ENCODE measurements around the gene CEP152. TPM values are rescaled to one million over a fixed set of nuclear protein-coding genes. Genes with fewer than 3 reads are reported as not detected.
"Not testable (repeated sequence)": the region's sequence is repeated elsewhere in the genome, so short reads cannot be mapped to it uniquely, and the experiment has no call there.

The CEP152 gene
- total RNA-seq, 1 donor from 2014 or later, result 4.2 TPM

DNA sequence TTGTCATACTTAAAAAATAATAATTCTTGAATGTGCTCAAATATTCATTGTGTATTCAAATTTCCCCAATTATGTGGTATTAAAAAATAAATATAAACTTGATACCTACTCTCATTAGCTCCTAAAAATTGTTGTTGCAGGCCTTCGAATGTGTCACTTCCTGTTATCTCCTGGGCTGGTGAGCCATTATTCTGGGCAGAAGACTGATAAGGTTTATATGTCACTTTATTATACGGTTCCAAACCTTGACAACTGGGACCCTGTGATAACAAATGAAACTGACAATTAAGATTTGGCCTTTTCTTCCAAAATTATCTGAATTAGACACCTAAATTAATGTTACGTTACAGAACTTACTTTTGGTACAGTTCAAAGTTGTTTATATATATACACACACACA lies 15.0 kb downstream of the CEP152 start:
- peaks cover 10% of the 10 kb centered on the region for H3K4me1 Mint-ChIP-seq (ENCODE audit: low read depth, unreplicated experiment)
- no peaks in the 10 kb centered on the region for H3K36me3 Mint-ChIP-seq (ENCODE audit: low read depth, unreplicated experiment)
- Histone ChIP-seq H3K27ac (ENCODE audit: low read depth, low read length) (no peak overlapping the region), H3K36me3 (ENCODE audit: insufficient read depth, low read length) (no peaks in the 10 kb centered on the region), H3K79me2 (ENCODE audit: insufficient read depth, low read length) (peaks cover 13% of the 10 kb centered on the region), H3K4me3 (ENCODE audit: insufficient read depth, low read depth, low read length) (no peak overlapping the region), H3K27me3 (ENCODE audit: insufficient read depth, low read length) (no peaks in the 10 kb centered on the region), H3K4me2 (ENCODE audit: low read length) (no peak overlapping the region), H4K20me1 (ENCODE audit: insufficient read depth, low read length) (no peaks in the 10 kb centered on the region), H3K9me3 (ENCODE audit: insufficient read depth, low read depth, low read length) (no peaks in the 10 kb centered on the region), H2AFZ (ENCODE audit: low read depth, low read length) (no peak overlapping the region), H3K9ac (ENCODE audit: low read length) (no peak overlapping the region), H3K4me1 (ENCODE audit: insufficient read depth, low read length) (peaks cover 8% of the 10 kb centered on the region)
- no peak for DNase-seq (ENCODE audit: low read depth)
- TF ChIP-seq, protein P1, sequence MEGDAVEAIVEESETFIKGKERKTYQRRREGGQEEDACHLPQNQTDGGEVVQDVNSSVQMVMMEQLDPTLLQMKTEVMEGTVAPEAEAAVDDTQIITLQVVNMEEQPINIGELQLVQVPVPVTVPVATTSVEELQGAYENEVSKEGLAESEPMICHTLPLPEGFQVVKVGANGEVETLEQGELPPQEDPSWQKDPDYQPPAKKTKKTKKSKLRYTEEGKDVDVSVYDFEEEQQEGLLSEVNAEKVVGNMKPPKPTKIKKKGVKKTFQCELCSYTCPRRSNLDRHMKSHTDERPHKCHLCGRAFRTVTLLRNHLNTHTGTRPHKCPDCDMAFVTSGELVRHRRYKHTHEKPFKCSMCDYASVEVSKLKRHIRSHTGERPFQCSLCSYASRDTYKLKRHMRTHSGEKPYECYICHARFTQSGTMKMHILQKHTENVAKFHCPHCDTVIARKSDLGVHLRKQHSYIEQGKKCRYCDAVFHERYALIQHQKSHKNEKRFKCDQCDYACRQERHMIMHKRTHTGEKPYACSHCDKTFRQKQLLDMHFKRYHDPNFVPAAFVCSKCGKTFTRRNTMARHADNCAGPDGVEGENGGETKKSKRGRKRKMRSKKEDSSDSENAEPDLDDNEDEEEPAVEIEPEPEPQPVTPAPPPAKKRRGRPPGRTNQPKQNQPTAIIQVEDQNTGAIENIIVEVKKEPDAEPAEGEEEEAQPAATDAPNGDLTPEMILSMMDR (IDR thresholded peaks at IDR 0.05; ENCODE audit: insufficient read depth, low read depth, low read length), result no peak
- TF ChIP-seq EZH2 (IDR thresholded peaks at IDR 0.05; ENCODE audit: insufficient read depth, low read length), result no peak
- H3K4me3 Mint-ChIP-seq (ENCODE audit: unreplicated experiment), result no peak overlapping the region
- no peaks in the 10 kb centered on the region for H3K27me3 Mint-ChIP-seq (ENCODE audit: low read depth, unreplicated experiment)
- no peak overlapping the region for H3K27ac Mint-ChIP-seq (ENCODE audit: unreplicated experiment)
- FAIRE-seq, result no peak
- H3K9me3 Mint-ChIP-seq (ENCODE audit: unreplicated experiment), result no peaks in the 10 kb centered on the region

- FAIRE-seq (no peak), DNase-seq (ENCODE audit: low read depth) (no peak)
- Mint-ChIP-seq H3K4me3 (ENCODE audit: unreplicated experiment) (peak overlapping the region; percentile 9), H3K27ac (ENCODE audit: unreplicated experiment) (peak overlapping the region; percentile 88), H3K36me3 (ENCODE audit: low read depth, unreplicated experiment) (no peaks in the 10 kb centered on the region), H3K27me3 (ENCODE audit: low read depth, unreplicated experiment) (no peaks in the 10 kb centered on the region), H3K4me1 (ENCODE audit: low read depth, unreplicated experiment) (peaks cover 8% of the 10 kb centered on the region), H3K9me3 (ENCODE audit: unreplicated experiment) (no peaks in the 10 kb centered on the region)
- Histone ChIP-seq H3K4me3 (ENCODE audit: insufficient read depth, low read depth, low read length) (no peak overlapping the region), H3K4me2 (ENCODE audit: low read length) (peak overlapping the region; percentile 34), H3K36me3 (ENCODE audit: insufficient read depth, low read length) (no peaks in the 10 kb centered on the region), H3K9me3 (ENCODE audit: insufficient read depth, low read depth, low read length) (no peaks in the 10 kb centered on the region), H3K79me2 (ENCODE audit: insufficient read depth, low read length) (peaks cover 10% of the 10 kb centered on the region), H2AFZ (ENCODE audit: low read depth, low read length) (no peak overlapping the region), H3K9ac (ENCODE audit: low read length) (no peak overlapping the region), H4K20me1 (ENCODE audit: insufficient read depth, low read length) (no peaks in the 10 kb centered on the region), H3K4me1 (ENCODE audit: insufficient read depth, low read length) (peaks cover 8% of the 10 kb centered on the region), H3K27me3 (ENCODE audit: insufficient read depth, low read length) (no peaks in the 10 kb centered on the region), H3K27ac (ENCODE audit: low read depth, low read length) (no peak overlapping the region)
- TF ChIP-seq EZH2 (IDR thresholded peaks at IDR 0.05; ENCODE audit: insufficient read depth, low read length), result no peak
- TF ChIP-seq, protein P1 (IDR thresholded peaks at IDR 0.05; ENCODE audit: insufficient read depth, low read depth, low read length), result no peak
Observed at GRCh38 chr15:48794697-48795134, 16.2 kb downstream of the CEP152 start.

- FAIRE-seq, result no peak
- Histone ChIP-seq H3K36me3 (ENCODE audit: insufficient read depth, low read length) (no peaks in the 10 kb centered on the region), H3K4me3 (ENCODE audit: insufficient read depth, low read depth, low read length) (no peak overlapping the region), H3K9ac (ENCODE audit: low read length) (no peak overlapping the region), H3K27me3 (ENCODE audit: insufficient read depth, low read length) (no peaks in the 10 kb centered on the region), H3K4me1 (ENCODE audit: insufficient read depth, low read length) (peaks cover 8% of the 10 kb centered on the region), H3K9me3 (ENCODE audit: insufficient read depth, low read depth, low read length) (no peaks in the 10 kb centered on the region), H2AFZ (ENCODE audit: low read depth, low read length) (no peak overlapping the region), H3K79me2 (ENCODE audit: insufficient read depth, low read length) (no peaks in the 10 kb centered on the region), H3K27ac (ENCODE audit: low read depth, low read length) (no peak overlapping the region), H3K4me2 (ENCODE audit: low read length) (no peak overlapping the region), H4K20me1 (ENCODE audit: insufficient read depth, low read length) (no peaks in the 10 kb centered on the region)
- DNase-seq (ENCODE audit: low read depth), result no peak
- TF ChIP-seq, protein P1 (IDR thresholded peaks at IDR 0.05; ENCODE audit: insufficient read depth, low read depth, low read length), result no peak
- TF ChIP-seq EZH2 (IDR thresholded peaks at IDR 0.05; ENCODE audit: insufficient read depth, low read length), result no peak
- peaks cover 8% of the 10 kb centered on the region for H3K4me1 Mint-ChIP-seq (ENCODE audit: low read depth, unreplicated experiment)
- H3K36me3 Mint-ChIP-seq (ENCODE audit: low read depth, unreplicated experiment), result peaks cover 1% of the 10 kb centered on the region
- H3K9me3 Mint-ChIP-seq (ENCODE audit: unreplicated experiment), result no peaks in the 10 kb centered on the region
- H3K27me3 Mint-ChIP-seq (ENCODE audit: low read depth, unreplicated experiment), result no peaks in the 10 kb centered on the region
- no peak overlapping the region for H3K27ac Mint-ChIP-seq (ENCODE audit: unreplicated experiment)
- H3K4me3 Mint-ChIP-seq (ENCODE audit: unreplicated experiment), result no peak overlapping the region
Observed at GRCh38 chr15:48792408-48792807, 18.5 kb downstream of the CEP152 start.

GRCh38 chr15:48790466-48791115 lies 20.3 kb downstream of the CEP152 start:
- not testable (repeated sequence) for H3K4me1 Mint-ChIP-seq (ENCODE audit: low read depth, unreplicated experiment); H3K4me3 Mint-ChIP-seq (ENCODE audit: unreplicated experiment); FAIRE-seq; H3K79me2 ChIP-seq (ENCODE audit: insufficient read depth, low read length); H3K4me2 ChIP-seq (ENCODE audit: low read length); H3K9me3 Mint-ChIP-seq (ENCODE audit: unreplicated experiment); H3K36me3 ChIP-seq (ENCODE audit: insufficient read depth, low read length); H3K4me1 ChIP-seq (ENCODE audit: insufficient read depth, low read length); H3K9ac ChIP-seq (ENCODE audit: low read length); H3K27me3 Mint-ChIP-seq (ENCODE audit: low read depth, unreplicated experiment); H3K4me3 ChIP-seq (ENCODE audit: insufficient read depth, low read depth, low read length); H3K27ac ChIP-seq (ENCODE audit: low read depth, low read length); H4K20me1 ChIP-seq (ENCODE audit: insufficient read depth, low read length); H2AFZ ChIP-seq (ENCODE audit: low read depth, low read length); H3K36me3 Mint-ChIP-seq (ENCODE audit: low read depth, unreplicated experiment); H3K27me3 ChIP-seq (ENCODE audit: insufficient read depth, low read length); H3K9me3 ChIP-seq (ENCODE audit: insufficient read depth, low read depth, low read length); H3K27ac Mint-ChIP-seq (ENCODE audit: unreplicated experiment)
- DNase-seq (ENCODE audit: low read depth), result peak; percentile 43

Data from astrocyte (in vitro differentiated cells and primary cell).